NCI-H524 treated with DMSO at 0.1 percent for 48 hours (cell line): ENCODE results near the gene DDIAS.
"Not testable (repeated sequence)": the region's sequence is repeated elsewhere in the genome, so short reads cannot be mapped to it uniquely, and the experiment has no call there.

Source experiments
- DNase-seq: peaks from one replicate; lab custom pipeline; 2025; lab: John Stamatoyannopoulos, UW

Gene DDIAS

GRCh38 chr11:82969811-82970210, 68.3 kb downstream of the DDIAS start:
- no peak for DNase-seq

GRCh38 chr11:82970507-82971083, 69.1 kb downstream of the DDIAS start:
- not testable (repeated sequence) for DNase-seq

DNA sequence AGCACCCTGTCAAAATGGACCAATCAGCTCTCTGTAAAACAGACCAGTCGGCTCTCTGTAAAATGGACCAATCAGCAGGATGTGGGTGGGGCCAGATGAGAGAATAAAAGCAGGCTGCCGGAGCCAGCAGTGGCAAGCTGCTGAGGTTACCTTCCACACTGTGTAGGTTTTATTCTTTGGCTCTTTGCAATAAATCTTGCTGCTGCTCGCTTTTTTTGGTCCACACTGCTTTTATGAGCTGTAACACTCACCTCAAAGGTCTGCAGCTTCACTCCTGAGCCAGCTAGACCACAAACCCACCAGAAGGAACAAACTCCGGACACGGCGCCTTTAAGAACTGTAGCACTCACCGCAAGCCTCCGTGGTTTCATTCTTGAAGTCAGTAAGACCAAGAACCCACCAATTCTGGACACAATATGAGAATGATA, 70.0 kb downstream of the DDIAS start:
- not testable (repeated sequence) for DNase-seq

DNA sequence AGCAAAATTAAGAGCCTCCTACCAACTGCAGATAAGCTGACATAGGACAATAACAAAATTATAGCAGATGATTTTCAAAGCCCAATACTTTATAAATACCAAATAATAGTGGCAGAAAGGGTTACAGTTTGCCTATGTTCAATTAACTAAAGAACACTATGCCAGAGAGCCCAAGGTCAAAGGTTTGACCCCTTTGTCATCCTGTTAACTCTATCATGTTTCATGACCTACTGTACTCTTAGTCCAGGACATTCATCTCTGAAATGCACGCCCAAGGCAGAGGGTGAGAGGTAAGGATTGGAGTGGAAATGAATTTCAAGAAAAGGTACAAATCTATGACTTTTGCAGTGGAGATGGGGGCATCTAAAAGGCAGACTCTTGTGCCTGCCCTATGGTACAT, 70.6 kb downstream of the DDIAS start:
- DNase-seq: no peak

GRCh38 chr11:82974135-82974534, 72.6 kb downstream of the DDIAS start:
- DNase-seq: no peak

DNA sequence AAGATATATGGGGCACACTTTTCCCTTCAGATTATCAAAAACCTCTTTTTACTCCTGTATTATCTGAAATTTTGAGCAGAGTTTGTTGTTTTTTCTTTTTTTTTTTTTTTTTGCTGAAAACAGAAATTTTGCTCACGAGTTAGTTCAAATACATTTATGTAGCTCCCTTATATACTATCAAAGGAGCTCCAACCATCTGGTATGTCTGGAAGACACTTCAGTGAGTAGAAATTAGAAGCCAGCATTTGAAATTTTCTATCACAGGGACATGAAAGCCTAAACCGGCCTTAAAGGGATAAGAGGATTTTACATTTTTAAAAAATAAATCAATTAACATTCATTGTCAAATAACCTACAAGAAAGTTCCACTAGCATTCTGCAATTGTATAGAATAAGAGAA, 73.3 kb downstream of the DDIAS start:
- no peak for DNase-seq

DNA sequence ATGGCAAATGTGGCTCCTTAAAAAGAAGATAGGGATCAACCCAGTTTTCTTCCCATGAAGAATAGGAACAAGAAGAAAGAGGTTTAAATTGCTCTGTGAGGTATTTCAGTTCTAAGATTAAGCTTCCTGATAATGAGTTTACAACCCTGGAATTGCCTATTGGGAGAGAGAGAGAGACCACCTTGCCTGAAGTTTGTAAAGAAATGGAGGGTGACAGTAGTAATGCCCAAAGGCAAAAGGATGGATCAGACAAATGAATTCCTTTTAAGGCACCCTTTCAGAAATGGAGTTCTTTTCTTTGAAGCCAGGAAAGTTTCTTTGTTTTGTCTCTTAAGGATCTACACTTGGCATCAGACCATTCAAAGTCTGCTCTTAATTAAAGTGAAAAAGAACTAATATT, 74.3 kb downstream of the DDIAS start:
- no peak for DNase-seq

- DNase-seq: no peak
Observed at GRCh38 chr11:82976786-82977185, 75.2 kb downstream of the DDIAS start.

GRCh38 chr11:82978422-82979099, 77.0 kb downstream of the DDIAS start:
- DNase-seq: no peak

- DNase-seq: no peak
Observed at GRCh38 chr11:82979824-82980223, 78.3 kb downstream of the DDIAS start.

DNA sequence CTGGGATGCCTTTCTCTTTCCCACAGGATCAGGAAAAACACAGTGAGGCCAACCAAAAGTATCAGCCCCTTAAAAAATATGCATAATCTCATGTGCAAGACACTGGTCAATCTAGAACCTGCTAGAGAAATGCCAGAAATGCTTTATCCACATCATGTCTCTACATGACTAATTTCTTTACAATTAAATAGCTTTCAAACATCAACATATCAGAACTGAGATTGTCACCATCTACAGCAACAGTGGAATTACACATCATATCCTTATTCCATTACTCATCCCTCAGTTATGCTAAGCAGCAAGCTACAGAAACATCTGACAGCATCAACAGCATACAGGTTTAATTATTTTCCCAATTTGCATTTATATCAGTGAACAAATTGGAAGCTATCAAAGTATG, 78.8 kb downstream of the DDIAS start:
- DNase-seq: no peak

- no peak for DNase-seq
Observed at GRCh38 chr11:82980947-82981346, 79.4 kb downstream of the DDIAS start.

DNA sequence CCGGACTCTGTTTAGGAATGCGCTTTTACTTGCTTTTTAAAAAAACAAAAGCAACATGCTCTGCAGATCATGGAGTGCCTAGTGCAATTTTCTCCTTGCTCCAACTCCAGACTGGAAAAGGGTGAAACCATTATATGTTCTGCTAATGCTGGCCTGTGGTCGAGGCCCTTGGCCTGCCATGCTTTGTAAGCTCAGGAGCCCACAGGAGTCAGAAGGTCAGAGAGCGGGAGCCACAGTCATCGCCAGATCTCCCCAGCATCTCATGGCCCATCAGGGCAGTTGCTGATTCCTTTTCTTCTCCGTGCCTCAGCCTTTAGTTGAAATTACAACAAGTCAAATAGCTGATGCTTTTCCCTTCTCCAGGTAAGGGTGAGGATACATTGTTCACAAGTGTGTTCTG, 80.3 kb downstream of the DDIAS start:
- DNase-seq: no peak
